Measurements from ENCODE around the gene IFNLR1. TPM values are rescaled to one million over a fixed set of nuclear protein-coding genes. Genes with fewer than 3 reads are reported as not detected.

IFNLR1 gene
- total and polyA plus RNA-seq, 2 of the 8 experiments (the other 6 are each of a cell fraction or from before 2014, with no cell fraction given) = 6.8 to 10.1 TPM

DNA sequence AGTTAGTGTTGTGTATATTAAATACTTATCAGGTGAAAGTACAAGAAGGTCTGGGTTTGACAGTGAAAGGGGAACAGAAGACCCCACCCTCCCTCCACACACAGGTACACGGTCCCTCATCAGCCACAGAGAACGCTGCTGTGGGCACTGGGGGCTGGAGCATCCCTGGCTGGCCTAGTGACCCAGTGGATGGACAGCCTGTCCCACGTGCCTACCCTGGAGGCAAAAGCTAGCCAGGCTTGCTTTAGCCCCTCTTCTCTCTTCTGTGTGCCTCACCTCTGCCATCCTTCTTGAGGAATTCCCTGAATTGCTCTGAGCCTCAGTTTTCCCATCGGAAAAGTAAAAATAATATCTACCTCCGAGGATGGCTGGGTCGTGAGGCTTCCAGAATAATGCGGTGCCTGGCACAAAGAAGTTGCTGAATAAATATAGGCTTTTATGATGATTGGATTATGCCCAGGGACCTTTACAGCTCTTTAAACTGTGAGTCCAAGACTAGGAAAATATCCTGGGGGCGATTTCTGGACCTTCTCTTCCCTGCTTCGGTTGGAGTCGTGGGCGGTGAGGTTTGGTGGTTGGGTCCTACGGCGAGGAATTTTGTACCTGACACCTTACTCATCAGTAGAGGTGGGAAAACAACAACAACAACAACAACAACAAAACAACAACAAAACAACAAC, 918 bp downstream of the IFNLR1 start:
- H3K23me2 ChIP-seq (ENCODE audit: low read depth, low read length) = peaks cover 10% of the 10 kb centered on the region
- 78% methylated on average over 12 of the region's 13 CpGs; no CpG with 5 or more reads in 1 of the 2 experiments for WGBS, 2 experiments (ENCODE audit: extremely low coverage in 1 of 2, insufficient coverage in 1 of 2, insufficient read length in 1 of 2, insufficient replicate concordance in 2 of 2, low coverage in 1 of 2, low lambda C conversion rate in 2 of 2, missing lambda C conversion rate in 1 of 2)
- no peaks in the 10 kb centered on the region for H4K20me1 ChIP-seq (replicated peaks in 1 of 2; ENCODE audit: control insufficient read depth in 1 of 2, insufficient read depth in 2 of 2, low read length in 2 of 2)
- no peak overlapping the region for H3K4ac ChIP-seq (replicated peaks; ENCODE audit: insufficient read length, low read depth, low read length)
- no peak overlapping the region for H4K91ac ChIP-seq (replicated peaks; ENCODE audit: insufficient read length, low read length)
- H4K5ac ChIP-seq (ENCODE audit: insufficient read length, low read depth, low read length) = no peak overlapping the region
- H4K8ac ChIP-seq (ENCODE audit: extremely low read depth, insufficient read depth, low read length) = no peak overlapping the region
- no peak for FAIRE-seq
- no peak overlapping the region for H2AFZ ChIP-seq (ENCODE audit: low read length)
- ChIA-PET CTCF (ENCODE audit: partially characterized antibody) (interaction anchor here (1.0 to 19.0 kb wide), 11 partner anchors 14 to 208 kb away, joined by 3 to 465 read pairs (median 4); no protein-coding TSS in a partner anchor), POLR2A (ENCODE audit: partially characterized antibody) (interaction anchor here (1.5 to 7.9 kb wide), 4 partner anchors 7 to 33 kb away, joined by 3 to 82 read pairs (median 6); no protein-coding TSS in a partner anchor)
- peak overlapping the region in 3 of 4 experiments; percentile 56 to 75 (median 62); a peak in 5 of 7 replicates for H3K9ac ChIP-seq (replicated peaks in 1 of 4; ENCODE audit: extremely low read depth in 1 of 4, low read depth in 3 of 4, low read length in 3 of 4)
- H3K14ac ChIP-seq (ENCODE audit: insufficient read length) = no peak overlapping the region
- no peaks in the 10 kb centered on the region; a peak in 1 of 7 replicates for H3K27me3 ChIP-seq (replicated peaks in 1 of 4; ENCODE audit: control insufficient read depth in 3 of 4, extremely low read depth in 1 of 4, insufficient read depth in 3 of 4, low read length in 3 of 4)
- H3K23ac ChIP-seq (ENCODE audit: insufficient read length) = no peak overlapping the region
- H3K4me1 ChIP-seq (replicated peaks in 1 of 4; ENCODE audit: control insufficient read depth in 3 of 4, insufficient read depth in 4 of 4, low read length in 3 of 4) = peaks cover 0 to 3% (median 3%) of the 10 kb centered on the region in 4 experiments; a peak in 2 of 7 replicates
- no peak overlapping the region for H2BK20ac ChIP-seq (ENCODE audit: low read length)
- H3K4me2 ChIP-seq (ENCODE audit: insufficient read depth in 1 of 2, low read depth in 2 of 2, low read length in 2 of 2) = peak overlapping the region; percentile 82 to 86
- H2BK15ac ChIP-seq (ENCODE audit: low read length) = no peak overlapping the region
- no peaks in the 10 kb centered on the region for H3K36me3 ChIP-seq (ENCODE audit: control insufficient read depth in 2 of 4, insufficient read depth in 4 of 4, low read length in 3 of 4)
- no peak for DNase-seq (ENCODE audit: low read depth in 1 of 2, low spot score in 2 of 2)
- no peak overlapping the region for H2BK120ac ChIP-seq (replicated peaks; ENCODE audit: low read depth, low read length)
- peak overlapping the region; percentile 59; the same call in 1 of the 2 replicates for H2AK5ac ChIP-seq (ENCODE audit: low read depth, low read length)
- H3K79me1 ChIP-seq (ENCODE audit: low read depth, low read length) = peaks cover 7% of the 10 kb centered on the region; the same call in 1 of the 2 replicates
- peak overlapping the region; percentile 56; the same call in 1 of the 2 replicates for H3K18ac ChIP-seq (ENCODE audit: extremely low read depth, low read length)
- no peak overlapping the region for H2BK12ac ChIP-seq (ENCODE audit: low read depth, low read length)
- H3K9me3 ChIP-seq (ENCODE audit: insufficient read depth in 2 of 2, low read depth in 1 of 2, low read length in 1 of 2) = no peaks in the 10 kb centered on the region
- no peak overlapping the region for H3K56ac ChIP-seq (replicated peaks; ENCODE audit: insufficient read length, low read depth, low read length)
- peaks cover 0 to 8% of the 10 kb centered on the region in 2 experiments; a peak in 2 of 4 replicates for H3K79me2 ChIP-seq (ENCODE audit: control insufficient read depth in 1 of 2, insufficient read depth in 2 of 2, low read length in 2 of 2)
- no peak overlapping the region for H3K27ac ChIP-seq (ENCODE audit: low read depth, low read length)
- peak overlapping the region; percentile 57 to 79 (median 74); a peak in 6 of 8 replicates for H3K4me3 ChIP-seq (ENCODE audit: extremely low read depth in 1 of 4, insufficient read depth in 2 of 4, low read depth in 3 of 4, low read length in 4 of 4)
- no peak overlapping the region for H2BK5ac ChIP-seq (ENCODE audit: low read depth, low read length)
- TF ChIP-seq SP2 (IDR thresholded peaks at IDR 0.05; ENCODE audit: low read length) (no peak), SUZ12 (IDR thresholded peaks at IDR 0.05; ENCODE audit: low read length) (no peak), CTBP2 (IDR thresholded peaks at IDR 0.05; ENCODE audit: borderline replicate concordance, insufficient read depth, insufficient read length, low read length) (no peak), GABPA (IDR thresholded peaks at IDR 0.05; ENCODE audit: borderline replicate concordance, insufficient read depth, low read length) (no peak), SRF (IDR thresholded peaks at IDR 0.05; ENCODE audit: low read depth, low read length) (no peak), RBBP5 (IDR thresholded peaks at IDR 0.05; ENCODE audit: borderline replicate concordance, low read depth, low read length) (no peak)

Data from H1 (cell line).